Tibial nerve (tissue), 4 donors: ENCODE data around the gene NBPF1.
"Not testable (repeated sequence)": the region's sequence is repeated elsewhere in the genome, so short reads cannot be mapped to it uniquely, and the experiment has no call there.

Experiments used
- CTCF ChIP-seq, 5 experiments: fragments of 200-600 bp in 3 of 5; fragments of 450-650 bp in 2 of 5; sonication (generic) in 3 of 5; IDR thresholded peaks; one replicate each; pipeline ENCODE4 v1.5.1; 2016 to 2019; ENCODE audit warnings: antibody characterized with exemption in 5 of 5, mild to moderate bottlenecking in 3 of 5, moderate library complexity in 2 of 5
- EP300 ChIP-seq, 2 donors: sonication (generic); formaldehyde crosslinking; IDR thresholded peaks; one replicate each; pipeline ENCODE4 v1.6.1; 2017; ENCODE audit warnings: antibody characterized with exemption in 2 of 2, mild to moderate bottlenecking in 1 of 2
- POLR2A ChIP-seq, 2 donors: fragments of 450-650 bp; IDR thresholded peaks; one replicate each; pipeline ENCODE4 v1.6.1; 2017; ENCODE audit warnings: antibody characterized with exemption in 2 of 2, mild to moderate bottlenecking in 2 of 2, moderate library complexity in 2 of 2

GRCh38 chr1:16560498-16560897 is 52.9 kb downstream of the NBPF1 start:
- TF ChIP-seq POLR2A, CTCF, EP300 (IDR thresholded peaks at IDR 0.05): not testable (repeated sequence)
